ENCODE measurements around the gene PTPN1. TPM values are rescaled to one million over a fixed set of nuclear protein-coding genes. Genes with fewer than 3 reads are reported as not detected.

Gene PTPN1
- total and polyA plus RNA-seq, 10 donors = 20.5 to 84.9 (median 68.6) TPM

- no peak for TF ChIP-seq POLR2A (IDR thresholded peaks at IDR 0.05)
- TF ChIP-seq CTCF (IDR thresholded peaks at IDR 0.05 in 8 of 11, conservative IDR thresholded peaks at IDR 0.05 in 3 of 11) = no peak
- TF ChIP-seq POLR2AphosphoS5 (IDR thresholded peaks at IDR 0.05) = no peak
- Histone ChIP-seq H3K27ac (no peak overlapping the region), H3K9me3 (no peaks in the 10 kb centered on the region), H3K4me3 (no peak overlapping the region), H3K36me3 (no peaks in the 10 kb centered on the region), H3K4me1 (peaks cover 0 to 26% (median 11%) of the 10 kb centered on the region in 6 donors), H3K27me3 (replicated peaks in 1 of 7) (peaks cover 0 to 4% (median 0%) of the 10 kb centered on the region in 7 donors)
- WGBS, 5 donors = 70 to 79% (median 76%) methylated on average over 10 of the region's 10 CpGs
- intact Hi-C loops (cut with DNase I; ENCODE audit: low total_unique reads) = no loop called here
- DNase-seq = no peak
Measured at GRCh38 chr20:50633361-50633760, 123.2 kb downstream of the PTPN1 start.

GRCh38 chr20:50634191-50634590 lies 124.0 kb downstream of the PTPN1 start:
- Histone ChIP-seq H3K27ac (no peak overlapping the region), H3K4me1 (peaks cover 0 to 27% (median 10%) of the 10 kb centered on the region in 6 donors)
- WGBS, 5 donors = 72 to 89% (median 78%) methylated on average over 6 of the region's 6 CpGs

More at GRCh38 chr20:50634191-50634590, 124.0 kb downstream of the PTPN1 start:
- intact Hi-C loops (cut with DNase I; ENCODE audit: low total_unique reads) = no loop called here
- Histone ChIP-seq H3K9me3 (no peaks in the 10 kb centered on the region), H3K36me3 (no peaks in the 10 kb centered on the region), H3K4me3 (no peak overlapping the region), H3K27me3 (replicated peaks in 1 of 7) (peaks cover 0 to 4% (median 0%) of the 10 kb centered on the region in 7 donors)
- TF ChIP-seq POLR2AphosphoS5 (IDR thresholded peaks at IDR 0.05) (no peak), CTCF (IDR thresholded peaks at IDR 0.05 in 8 of 11, conservative IDR thresholded peaks at IDR 0.05 in 3 of 11) (no peak), POLR2A (IDR thresholded peaks at IDR 0.05) (no peak)
- DNase-seq = no peak

Small RNAs within 50 kb of the gene (microRNA-seq; reads per million reads assigned to microRNA genes)
- gene MIR1302-5 = 0 reads per million in 3 donors
- gene MIR645 = 0 reads per million in 3 donors

Small RNAs within 50 kb of the gene (small RNA-seq; reads per million reads assigned to genes)
- 0 reads per million in 4 donors for gene COX6CP2
- gene MIR1302-5 = 0 reads per million in 4 donors
- 0 reads per million in 4 donors for gene MIR645
- 0 reads per million in 4 donors for gene RF00019

Other genes with a start within 250 kb of the PTPN1 start
- gene RIPOR3, start 181.2 kb downstream of the PTPN1 start, total RNA-seq = 10 to 100 TPM in 6 of 7 donors, 1 to 10 TPM in 1; 6.0 to 22.8 (median 13.5) TPM
- 10 to 100 TPM in 1 of 3 donors, 1 to 10 TPM in 2; 6.1 to 13.4 (median 6.8) TPM for gene RIPOR3, start 181.2 kb downstream of the PTPN1 start, polyA plus RNA-seq
- gene PARD6B, start 221.2 kb downstream of the PTPN1 start, total RNA-seq = 1 to 10 TPM; 3.5 to 7.5 (median 5.0) TPM
- gene PARD6B, start 221.2 kb downstream of the PTPN1 start, polyA plus RNA-seq = 1 to 10 TPM in 2 of 3 donors, under 1 TPM in 1; 0.97 to 1.1 (median 1.0) TPM